AG09319 (cell line): ENCODE measurements around the gene VTCN1.
"Not testable (repeated sequence)": the region's sequence is repeated elsewhere in the genome, so short reads cannot be mapped to it uniquely, and the experiment has no call there.

Source experiments
- DNase-seq: peaks from one replicate; pipeline ENCODE4 v3.0.0-alpha.2; 2010; ENCODE audit warnings: low read depth; ENCODE audit errors: extremely low read depth
- TF ChIP-seq, protein P1 (sequence below): IDR thresholded peaks from 2 replicates; pipeline ENCODE4 v1.5.1; 2011; ENCODE audit warnings: low read depth, mild to moderate bottlenecking, inconsistent platforms, low read length, moderate library complexity

VTCN1 gene

DNA sequence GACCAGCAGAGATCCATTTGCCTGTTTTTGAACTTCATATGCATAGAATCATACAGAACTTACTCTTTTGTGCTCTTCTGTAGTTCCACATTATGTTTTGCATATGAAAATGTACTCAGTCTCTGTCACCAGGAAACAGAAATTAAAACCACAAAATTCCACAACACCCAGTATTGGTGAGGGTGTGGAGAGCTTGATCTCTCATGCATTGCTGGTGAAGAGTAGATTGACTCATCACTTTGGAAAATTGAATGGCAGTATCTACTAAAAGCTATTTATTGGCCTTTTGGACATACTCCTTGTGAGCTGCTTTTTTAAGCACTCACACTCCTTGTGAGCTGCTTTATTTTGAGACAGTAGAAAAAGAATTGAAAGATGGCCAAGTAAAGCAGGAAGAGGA, 43.3 kb downstream of the VTCN1 start:
- TF ChIP-seq, protein P1, sequence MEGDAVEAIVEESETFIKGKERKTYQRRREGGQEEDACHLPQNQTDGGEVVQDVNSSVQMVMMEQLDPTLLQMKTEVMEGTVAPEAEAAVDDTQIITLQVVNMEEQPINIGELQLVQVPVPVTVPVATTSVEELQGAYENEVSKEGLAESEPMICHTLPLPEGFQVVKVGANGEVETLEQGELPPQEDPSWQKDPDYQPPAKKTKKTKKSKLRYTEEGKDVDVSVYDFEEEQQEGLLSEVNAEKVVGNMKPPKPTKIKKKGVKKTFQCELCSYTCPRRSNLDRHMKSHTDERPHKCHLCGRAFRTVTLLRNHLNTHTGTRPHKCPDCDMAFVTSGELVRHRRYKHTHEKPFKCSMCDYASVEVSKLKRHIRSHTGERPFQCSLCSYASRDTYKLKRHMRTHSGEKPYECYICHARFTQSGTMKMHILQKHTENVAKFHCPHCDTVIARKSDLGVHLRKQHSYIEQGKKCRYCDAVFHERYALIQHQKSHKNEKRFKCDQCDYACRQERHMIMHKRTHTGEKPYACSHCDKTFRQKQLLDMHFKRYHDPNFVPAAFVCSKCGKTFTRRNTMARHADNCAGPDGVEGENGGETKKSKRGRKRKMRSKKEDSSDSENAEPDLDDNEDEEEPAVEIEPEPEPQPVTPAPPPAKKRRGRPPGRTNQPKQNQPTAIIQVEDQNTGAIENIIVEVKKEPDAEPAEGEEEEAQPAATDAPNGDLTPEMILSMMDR, result no peak
- DNase-seq, result no peak

DNA sequence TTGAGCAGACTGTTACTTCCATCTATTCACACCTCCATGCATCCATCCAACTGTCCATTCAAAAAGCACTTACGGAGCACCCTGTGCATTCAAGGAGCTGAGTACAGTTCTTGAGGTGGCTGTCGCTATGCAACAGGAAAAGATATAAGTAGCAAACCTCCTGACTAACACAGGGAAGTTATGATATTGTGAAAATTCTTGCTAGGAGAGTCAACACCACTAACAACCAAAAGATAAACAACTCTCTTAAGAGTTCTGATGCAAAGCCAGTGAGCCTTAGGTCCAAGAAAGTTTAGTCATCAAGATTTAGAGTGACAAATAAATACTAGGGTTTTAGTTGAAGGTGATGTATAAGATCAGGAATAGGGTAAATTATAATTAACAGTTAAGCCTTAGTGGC, 44.7 kb downstream of the VTCN1 start:
- DNase-seq, result peak; percentile 38
- TF ChIP-seq, protein P1, result no peak

DNA sequence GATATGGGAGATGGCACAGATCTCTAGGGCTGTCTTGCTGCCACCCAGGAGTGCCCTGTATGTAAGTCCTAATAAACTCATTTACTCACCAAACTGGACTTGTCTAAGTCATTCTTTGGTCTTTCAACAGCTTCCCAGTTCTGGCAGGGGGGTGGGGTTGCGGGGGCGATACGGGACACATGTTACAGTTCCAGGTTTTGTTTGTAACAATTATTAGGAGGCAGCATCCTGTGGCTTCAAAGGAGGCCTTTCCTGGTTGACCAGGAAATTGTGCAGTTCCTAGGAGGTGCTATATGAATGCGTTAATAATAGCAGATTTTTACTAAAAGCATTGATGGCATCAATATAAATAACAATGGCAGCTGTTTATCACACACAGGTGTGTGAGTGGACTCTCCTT, 46.5 kb downstream of the VTCN1 start:
- TF ChIP-seq, protein P1, result no peak
- DNase-seq, result no peak

- TF ChIP-seq, protein P1, result no peak
- DNase-seq, result no peak
These were observed 47.9 kb downstream of the VTCN1 start for GRCh38 chr1:117162816-117163215.

DNA sequence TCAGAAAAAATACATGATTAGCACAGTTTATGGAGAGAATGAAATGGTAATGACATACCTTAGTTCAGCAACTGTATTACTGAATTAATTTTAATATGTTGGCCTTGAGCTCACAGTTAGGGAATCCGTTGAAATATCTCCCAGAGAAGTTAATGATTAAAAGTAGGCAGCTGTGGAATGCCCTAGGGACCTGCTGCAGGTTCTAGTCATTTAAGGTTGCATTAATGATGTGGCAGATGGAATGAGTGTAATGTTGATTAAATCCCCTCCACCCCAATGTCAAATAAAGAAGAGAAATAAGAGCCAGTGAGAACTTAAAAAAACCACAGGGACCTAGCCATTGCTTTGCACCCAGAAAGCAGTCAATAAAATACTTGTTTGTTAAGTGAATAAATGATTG, 48.8 kb downstream of the VTCN1 start:
- DNase-seq, result no peak
- TF ChIP-seq, protein P1, result no peak

DNA sequence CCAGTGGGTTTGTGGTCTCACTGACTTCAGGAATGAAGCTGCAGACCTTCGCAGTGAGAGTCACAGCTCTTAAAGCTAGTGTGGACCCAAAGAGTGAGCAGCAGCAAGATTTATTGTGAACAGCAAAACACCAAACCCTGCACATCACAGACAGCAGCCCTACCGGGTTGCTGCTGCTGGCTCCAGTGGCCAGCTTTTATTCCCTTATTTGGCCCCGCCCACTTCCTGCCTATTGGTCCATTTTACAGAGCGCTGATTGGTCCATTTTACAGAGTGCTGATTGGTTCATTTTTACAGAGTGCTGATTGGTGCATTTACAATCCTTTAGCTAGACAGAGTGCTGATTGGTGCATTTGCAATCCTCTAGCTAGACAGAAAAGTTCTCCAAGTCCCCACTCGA, 59.4 kb downstream of the VTCN1 start:
- DNase-seq, result not testable (repeated sequence)

DNA sequence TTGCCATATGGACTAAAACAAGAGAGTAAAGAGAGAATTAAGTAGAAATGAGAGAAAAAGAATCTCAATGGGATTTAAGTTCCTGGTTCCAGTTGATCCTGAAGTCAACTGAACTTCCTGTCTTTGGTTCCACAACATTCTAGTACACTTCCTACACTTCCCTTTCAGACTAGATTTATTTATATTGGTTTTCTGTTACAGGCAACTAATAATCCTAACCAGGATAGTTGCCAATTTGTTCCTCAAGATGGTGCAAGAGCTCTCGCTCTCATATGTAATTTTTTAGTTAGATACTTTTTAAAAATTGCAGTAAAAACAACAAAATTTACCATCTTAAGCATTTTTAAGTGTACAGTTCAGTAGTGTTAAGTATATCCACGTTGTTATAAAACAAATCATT, 60.4 kb downstream of the VTCN1 start:
- DNase-seq, result peak; percentile 14
- TF ChIP-seq, protein P1, result no peak; the same call in 1 of the 2 replicates

GRCh38 chr1:117147856-117148588, 62.7 kb downstream of the VTCN1 start:
- peak; percentile 19 for DNase-seq
- TF ChIP-seq, protein P1, result no peak
